ENCODE measurements around the gene GALNTL6. TPM values are rescaled to one million over a fixed set of nuclear protein-coding genes. Genes with fewer than 3 reads are reported as not detected.
A peak's percentile ranks its signal among the peaks of the same experiment; 100 is the strongest.

GALNTL6 gene
- total and polyA plus RNA-seq, 9 of the 15 experiments (the other 6 are each of a cell fraction or from before 2014, with no cell fraction given), result 0.18 to 0.50 (median 0.29) TPM

- TF ChIP-seq ZNF449 (CRISPR knock-in tag; IDR thresholded peaks at IDR 0.05) (no peak), DDX20 (tag; IDR thresholded peaks at IDR 0.05; ENCODE audit: low read depth) (no peak), GATAD2B (IDR thresholded peaks at IDR 0.05; ENCODE audit: borderline replicate concordance) (no peak), SIN3B (IDR thresholded peaks at IDR 0.05; ENCODE audit: low read depth) (no peak), PRDM10 (IDR thresholded peaks at IDR 0.05; ENCODE audit: partially characterized antibody) (peak; percentile 48), ZNF644 (tag; IDR thresholded peaks at IDR 0.05; ENCODE audit: low read depth) (no peak), RCOR1 (IDR thresholded peaks at IDR 0.05; ENCODE audit: borderline replicate concordance in 1 of 2, low read depth in 2 of 2, low read length in 2 of 2) (0 out of 4 replicates have a peak, but pooled peaks have one; percentile 2 to 39), SMAD2 (IDR thresholded peaks at IDR 0.05; ENCODE audit: low read depth, low read length) (no peak), TRIM28 (IDR thresholded peaks at IDR 0.05) (no peak), ZBED1 (IDR thresholded peaks at IDR 0.05) (no peak), TAF9B (IDR thresholded peaks at IDR 0.05; ENCODE audit: partially characterized antibody) (no peak), ZEB2 (IDR thresholded peaks at IDR 0.05) (peak; percentile 68; the same call in 1 of the 2 replicates), ATF3 (IDR thresholded peaks at IDR 0.05) (peak; percentile 63), ATF3 (CRISPR knock-in tag; conservative IDR thresholded peaks at IDR 0.05) (no peak), PATZ1 (CRISPR knock-in tag; IDR thresholded peaks at IDR 0.05; ENCODE audit: borderline replicate concordance) (no peak), MECOM (CRISPR knock-in tag; IDR thresholded peaks at IDR 0.05) (peak; percentile 67), ZNF239 (CRISPR knock-in tag; IDR thresholded peaks at IDR 0.05) (no peak), ZNF639 (CRISPR knock-in tag; conservative IDR thresholded peaks at IDR 0.05 in 1 of 2, IDR thresholded peaks at IDR 0.05 in 1 of 2) (no peak), ZNF830 (CRISPR knock-in tag; IDR thresholded peaks at IDR 0.05) (no peak)
These were observed 1179.6 kb downstream of the GALNTL6 start (continued) for GRCh38 chr4:172992648-172993378.

All from K562 (cell line).